Measurements from ENCODE around the gene RNF11. TPM values are rescaled to one million over a fixed set of nuclear protein-coding genes. Genes with fewer than 3 reads are reported as not detected.

Gene RNF11
- 10 to 100 TPM; 27.5 to 29.0 TPM for total RNA-seq

- Mint-ChIP-seq H3K36me3 (ENCODE audit: low read depth) (peaks cover 2% of the 10 kb centered on the region), H3K4me3 (peak within 1 kb of the TSS; percentile 88), H3K4me1 (ENCODE audit: low read depth) (peaks cover 31% of the 10 kb centered on the region), H3K27ac (peak within 1 kb of the TSS; percentile 90), H3K27me3 (ENCODE audit: low read depth) (no peaks in the 10 kb centered on the region), H3K9me3 (ENCODE audit: insufficient read depth) (no peaks in the 10 kb centered on the region)
- DNase-seq (peak; percentile 93), ATAC-seq (peak; percentile 96)
- ChIA-PET POLR2A (interaction anchor here (0.6 to 2.2 kb wide), 11 partner anchors 10 to 392 kb away, joined by 3 to 8 read pairs (median 5); partner anchors contain the start of genes CDKN2C, EPS15 and FAF1), CTCF (interaction anchor here (0.6 to 2.4 kb wide), 7 partner anchors 10 to 460 kb away, joined by 3 to 12 read pairs (median 3); no protein-coding TSS in a partner anchor)
Observed at GRCh38 chr1:51235673-51236530, at the start of gene RNF11. Gene RNF11 (plus strand): TSS chr1:51236273. CDS start chr1:51236757, 484 bp downstream.

- no peak for DNase-seq
- H3K27me3 Mint-ChIP-seq (ENCODE audit: low read depth): peaks cover 2% of the 10 kb centered on the region
- no peaks in the 10 kb centered on the region for H3K36me3 Mint-ChIP-seq (ENCODE audit: low read depth)
- no peaks in the 10 kb centered on the region for H3K4me1 Mint-ChIP-seq (ENCODE audit: low read depth)
- H3K9me3 Mint-ChIP-seq (ENCODE audit: insufficient read depth): no peaks in the 10 kb centered on the region
- no peak for ATAC-seq
- ChIA-PET POLR2A (no interaction called here), CTCF (interaction anchor here (0.9 to 6.1 kb wide), 9 partner anchors 8 to 413 kb away, joined by 3 to 94 read pairs (median 10); no protein-coding TSS in a partner anchor)
- H3K4me3 Mint-ChIP-seq: no peak overlapping the region
- H3K27ac Mint-ChIP-seq: no peak overlapping the region
Observed at GRCh38 chr1:51188230-51188629, 47.8 kb upstream of the RNF11 start.

GRCh38 chr1:51189421-51190073, 46.5 kb upstream of the RNF11 start:
- H3K9me3 Mint-ChIP-seq (ENCODE audit: insufficient read depth): no peaks in the 10 kb centered on the region

GRCh38 chr1:51190961-51191360, 45.1 kb upstream of the RNF11 start:
- Mint-ChIP-seq H3K4me1 (ENCODE audit: low read depth) (no peaks in the 10 kb centered on the region), H3K9me3 (ENCODE audit: insufficient read depth) (no peaks in the 10 kb centered on the region), H3K27ac (no peak overlapping the region), H3K27me3 (ENCODE audit: low read depth) (no peaks in the 10 kb centered on the region), H3K36me3 (ENCODE audit: low read depth) (no peaks in the 10 kb centered on the region), H3K4me3 (no peak overlapping the region)
- POLR2A ChIA-PET: no interaction called here
- CTCF ChIA-PET: interaction anchor here (0.8 to 6.1 kb wide), 27 partner anchors 11 to 440 kb away, joined by 3 to 94 read pairs (median 5); partner anchors contain the start of genes CDKN2C and FAF1
- DNase-seq (no peak), ATAC-seq (no peak)

More at GRCh38 chr1:51189421-51190073, 46.5 kb upstream of the RNF11 start:
- no peaks in the 10 kb centered on the region for H3K4me1 Mint-ChIP-seq (ENCODE audit: low read depth)
- peak; percentile 66 for DNase-seq
- H3K36me3 Mint-ChIP-seq (ENCODE audit: low read depth): no peaks in the 10 kb centered on the region
- ATAC-seq: no peak
- H3K27me3 Mint-ChIP-seq (ENCODE audit: low read depth): no peaks in the 10 kb centered on the region
- ChIA-PET CTCF (interaction anchor here (0.5 to 6.1 kb wide), 61 partner anchors 8 to 822 kb away, joined by 3 to 94 read pairs (median 3); partner anchors contain the start of genes C1orf185, CDKN2C and FAF1), POLR2A (no interaction called here)
- H3K27ac Mint-ChIP-seq: no peak overlapping the region
- no peak overlapping the region for H3K4me3 Mint-ChIP-seq

GRCh38 chr1:51192213-51192843, 43.7 kb upstream of the RNF11 start:
- no peaks in the 10 kb centered on the region for H3K9me3 Mint-ChIP-seq (ENCODE audit: insufficient read depth)
- peaks cover 4% of the 10 kb centered on the region for H3K27me3 Mint-ChIP-seq (ENCODE audit: low read depth)
- H3K36me3 Mint-ChIP-seq (ENCODE audit: low read depth): no peaks in the 10 kb centered on the region
- ChIA-PET POLR2A (no interaction called here), CTCF (interaction anchor here (0.5 to 6.1 kb wide), 23 partner anchors 10 to 418 kb away, joined by 3 to 94 read pairs (median 5); partner anchors contain the start of genes CDKN2C and FAF1)
- no peak overlapping the region for H3K4me3 Mint-ChIP-seq
- ATAC-seq (peak; percentile 49), DNase-seq (peak; percentile 73)
- no peaks in the 10 kb centered on the region for H3K4me1 Mint-ChIP-seq (ENCODE audit: low read depth)
- H3K27ac Mint-ChIP-seq: no peak overlapping the region

- no peak overlapping the region for H3K4me3 Mint-ChIP-seq
- H3K27ac Mint-ChIP-seq: no peak overlapping the region
- H3K36me3 Mint-ChIP-seq (ENCODE audit: low read depth): no peaks in the 10 kb centered on the region
- ChIA-PET CTCF (interaction anchor here (0.6 to 6.1 kb wide), 6 partner anchors 9 to 420 kb away, joined by 3 to 47 read pairs (median 4); no protein-coding TSS in a partner anchor), POLR2A (interaction anchor here (0.5 kb wide), 1 partner anchor 8 kb away, joined by 3 read pairs; no protein-coding TSS in a partner anchor)
- H3K9me3 Mint-ChIP-seq (ENCODE audit: insufficient read depth): no peaks in the 10 kb centered on the region
- peaks cover 4% of the 10 kb centered on the region for H3K27me3 Mint-ChIP-seq (ENCODE audit: low read depth)
- no peak for DNase-seq
- ATAC-seq: no peak
- no peaks in the 10 kb centered on the region for H3K4me1 Mint-ChIP-seq (ENCODE audit: low read depth)
Observed at GRCh38 chr1:51193564-51193963, 42.5 kb upstream of the RNF11 start.

GRCh38 chr1:51203121-51203873, 32.8 kb upstream of the RNF11 start:
- no peak overlapping the region for H3K4me3 Mint-ChIP-seq
- CTCF ChIA-PET: interaction anchor here (0.9 to 2.8 kb wide), 2 partner anchors 11 to 14 kb away, joined by 3 to 13 read pairs; no protein-coding TSS in a partner anchor
- H3K9me3 Mint-ChIP-seq (ENCODE audit: insufficient read depth): no peaks in the 10 kb centered on the region
- H3K4me1 Mint-ChIP-seq (ENCODE audit: low read depth): no peaks in the 10 kb centered on the region
- DNase-seq (no peak), ATAC-seq (no peak)
- no peaks in the 10 kb centered on the region for H3K27me3 Mint-ChIP-seq (ENCODE audit: low read depth)
- POLR2A ChIA-PET: no interaction called here
- H3K36me3 Mint-ChIP-seq (ENCODE audit: low read depth): no peaks in the 10 kb centered on the region
- H3K27ac Mint-ChIP-seq: no peak overlapping the region

DNA sequence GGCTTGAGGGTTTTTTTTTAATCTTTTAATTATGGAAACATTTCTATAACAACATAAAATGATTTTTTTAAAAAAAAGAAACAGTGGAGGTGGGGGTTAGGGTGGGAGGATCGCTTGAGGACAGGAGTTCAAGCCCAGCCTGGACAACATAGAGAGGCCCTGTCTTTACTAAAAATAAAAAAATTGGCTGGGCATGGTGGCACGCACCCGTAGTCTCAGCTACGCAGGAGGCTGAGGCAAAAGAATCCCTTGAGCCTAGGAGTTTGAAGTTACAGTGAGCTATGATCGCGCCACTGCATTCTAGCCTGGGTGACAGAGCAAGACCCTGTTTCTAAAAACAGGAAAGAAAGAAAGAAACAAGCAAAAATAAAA, 32.2 kb upstream of the RNF11 start:
- no peaks in the 10 kb centered on the region for H3K36me3 Mint-ChIP-seq (ENCODE audit: low read depth)
- ChIA-PET POLR2A (no interaction called here), CTCF (interaction anchor here (0.9 to 2.8 kb wide), 2 partner anchors 11 to 15 kb away, joined by 3 to 13 read pairs; no protein-coding TSS in a partner anchor)
- no peak for ATAC-seq
- H3K4me1 Mint-ChIP-seq (ENCODE audit: low read depth): no peaks in the 10 kb centered on the region
- no peak for DNase-seq
- H3K4me3 Mint-ChIP-seq: no peak overlapping the region
- H3K9me3 Mint-ChIP-seq (ENCODE audit: insufficient read depth): no peaks in the 10 kb centered on the region
- H3K27me3 Mint-ChIP-seq (ENCODE audit: low read depth): no peaks in the 10 kb centered on the region
- H3K27ac Mint-ChIP-seq: no peak overlapping the region

DNA sequence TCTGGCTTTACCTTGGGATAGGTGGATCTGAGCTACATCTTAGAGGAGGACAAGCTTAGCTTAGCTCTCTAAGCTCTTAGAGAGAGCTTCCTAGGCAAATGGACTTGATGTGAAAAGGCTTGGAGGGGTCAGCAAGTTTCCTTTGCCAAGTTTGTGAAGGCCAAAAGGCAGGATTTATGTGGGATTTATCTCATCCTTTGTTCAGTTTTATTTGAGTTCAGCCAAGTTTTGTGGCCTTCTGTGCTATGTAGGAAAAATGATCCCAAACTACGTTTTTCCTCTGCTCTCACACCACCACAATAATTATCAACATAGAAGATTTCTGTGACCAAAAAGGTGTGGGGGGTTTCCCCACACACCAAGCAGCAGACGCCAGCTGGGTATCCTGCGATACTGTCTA, 26.0 kb upstream of the RNF11 start:
- no peak for DNase-seq
- peaks cover 9% of the 10 kb centered on the region for H3K4me1 Mint-ChIP-seq (ENCODE audit: low read depth)
- ChIA-PET POLR2A (no interaction called here), CTCF (interaction anchor here (2.3 kb wide), 1 partner anchor 18 kb away, joined by 6 read pairs; no protein-coding TSS in a partner anchor)
- H3K27me3 Mint-ChIP-seq (ENCODE audit: low read depth): no peaks in the 10 kb centered on the region
- H3K36me3 Mint-ChIP-seq (ENCODE audit: low read depth): no peaks in the 10 kb centered on the region
- H3K27ac Mint-ChIP-seq: no peak overlapping the region
- H3K4me3 Mint-ChIP-seq: no peak overlapping the region
- no peaks in the 10 kb centered on the region for H3K9me3 Mint-ChIP-seq (ENCODE audit: insufficient read depth)
- ATAC-seq: no peak

DNA sequence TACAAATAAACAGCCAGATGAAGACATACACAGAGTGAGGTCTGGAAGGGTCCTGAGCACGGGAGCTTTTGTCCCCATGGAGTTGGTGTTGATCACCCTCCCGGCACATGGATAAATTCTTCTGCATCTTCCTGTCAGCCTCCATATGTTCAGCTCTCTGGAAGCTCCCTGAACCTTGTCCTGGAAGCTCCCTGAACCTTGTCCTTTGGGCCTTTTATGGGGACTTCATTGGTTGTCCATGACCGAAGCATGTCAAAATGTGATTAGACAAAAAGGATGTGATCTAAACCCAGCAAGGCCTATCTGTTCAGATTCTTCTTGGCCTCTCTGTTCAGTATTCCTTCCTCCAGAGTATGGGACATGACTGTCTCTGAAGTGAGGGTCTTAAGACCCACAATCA, 25.4 kb upstream of the RNF11 start:
- Mint-ChIP-seq H3K27me3 (ENCODE audit: low read depth) (no peaks in the 10 kb centered on the region), H3K9me3 (ENCODE audit: insufficient read depth) (no peaks in the 10 kb centered on the region), H3K36me3 (ENCODE audit: low read depth) (no peaks in the 10 kb centered on the region), H3K4me3 (no peak overlapping the region), H3K27ac (no peak overlapping the region), H3K4me1 (ENCODE audit: low read depth) (peaks cover 15% of the 10 kb centered on the region)
- ChIA-PET POLR2A (no interaction called here), CTCF (interaction anchor here (2.3 kb wide), 1 partner anchor 19 kb away, joined by 6 read pairs; no protein-coding TSS in a partner anchor)
- ATAC-seq (no peak), DNase-seq (no peak)
